GM12878 (cell line): ENCODE data around the gene STAT4. TPM values are rescaled to one million over a fixed set of nuclear protein-coding genes. Genes with fewer than 3 reads are reported as not detected.

Experiments
- ATAC-seq: fragments of 200-7000 bp; cut with Tn5 transposase; 3 replicates; pipeline ENCODE4 v1.9.1; 2020; ENCODE audit warnings: mild to moderate bottlenecking, moderate library complexity
- BruUV-seq: library from RNA; stranded (reverse); fragments of 400-500 nt; replicated peaks from 2 replicates; lab custom pipeline; 2021; lab: Mats Ljungman, UMichigan
- CTCF ChIA-PET: fragments of 300-600 bp; sonication (Branson Sonifier 250); formaldehyde crosslinking; extraction: SDS; loops from one replicate; lab custom pipeline; 2021; ENCODE audit warnings: inconsistent platforms; lab: Yijun Ruan, JAX
- POLR2A ChIA-PET: fragments of 350-600 bp; formaldehyde crosslinking; extraction: SDS; loops from one replicate; lab custom pipeline; 2021; ENCODE audit warnings: inconsistent platforms; lab: Charles Lee
- RAD21 ChIA-PET: fragments of 300-600 bp; sonication (Branson Sonifier 250); formaldehyde crosslinking; loops from one replicate; lab custom pipeline; 2023; ENCODE audit warnings: antibody characterized with exemption; ENCODE audit not compliant: unreplicated experiment; lab: Charles Lee
- SMC1A ChIA-PET: fragments of 300-600 bp; sonication (Branson Sonifier 250); formaldehyde crosslinking; loops from one replicate; lab custom pipeline; 2023; ENCODE audit not compliant: unreplicated experiment, uncharacterized antibody; lab: Charles Lee
- DNase-seq: peaks from one replicate; pipeline ENCODE4 v3.0.0-alpha.2; 2011; ENCODE audit warnings: low read depth, low spot score
- FAIRE-seq: peaks from 3 replicates; lab custom pipeline; 2011; peaks lifted over from hg19 to GRCh38; lab: Jason Lieb, UNC
- H2AFZ ChIP-seq: 2 replicates; pipeline ENCODE4 v1.6.0; 2011; ENCODE audit warnings: low read depth, low read length, control low read depth; ENCODE audit not compliant: control insufficient read depth
- H3K27ac ChIP-seq: 2 replicates; pipeline ENCODE4 v1.5.1; 2011; ENCODE audit warnings: control low read depth; ENCODE audit not compliant: control insufficient read depth, insufficient read depth
- H3K27me3 ChIP-seq, 2 experiments: replicated peaks in 1 of 2; 2 replicates each; pipeline versions ENCODE4 v1.6.0 to v1.6.1; 2011; ENCODE audit warnings: low read length in 1 of 2; ENCODE audit not compliant: control insufficient read depth in 2 of 2, insufficient read depth in 2 of 2
- H3K36me3 ChIP-seq, 2 experiments: 2 replicates each; pipeline ENCODE4 v1.5.1; 2011; ENCODE audit warnings: low read length in 1 of 2; ENCODE audit not compliant: control insufficient read depth in 2 of 2, insufficient read depth in 2 of 2
- H3K4me1 ChIP-seq: 2 replicates; pipeline ENCODE4 v1.6.1; 2011; ENCODE audit warnings: mild to moderate bottlenecking, low read length, moderate library complexity, mixed read lengths; ENCODE audit not compliant: control insufficient read depth, insufficient read depth
- H3K4me2 ChIP-seq: 2 replicates; pipeline ENCODE4 v1.6.0; 2011; ENCODE audit warnings: control low read depth; ENCODE audit not compliant: control insufficient read depth, insufficient read depth
- H3K4me3 ChIP-seq: fragments of 200-600 bp; sonication (generic); 2 replicates; pipeline ENCODE4 v1.5.1; 2016
- H3K79me2 ChIP-seq: 2 replicates; pipeline ENCODE4 v1.6.0; 2011; ENCODE audit warnings: low read length; ENCODE audit not compliant: control insufficient read depth, insufficient read depth
- H3K9ac ChIP-seq: 2 replicates; pipeline ENCODE4 v1.8.0; 2011; ENCODE audit warnings: low read length, control low read depth, mixed read lengths; ENCODE audit not compliant: control insufficient read depth, insufficient read depth
- H3K9me3 ChIP-seq: replicated peaks from 3 replicates; pipeline ENCODE4 v1.5.1; 2011; ENCODE audit warnings: mild to moderate bottlenecking, low read length; ENCODE audit not compliant: control insufficient read depth, insufficient read depth
- H4K20me1 ChIP-seq: 2 replicates; pipeline ENCODE4 v1.6.0; 2011; ENCODE audit not compliant: control insufficient read depth, insufficient read depth
- BHLHE40 ChIP-seq, 2 experiments: fragments of 450-650 bp in 1 of 2; IDR thresholded peaks; 2 replicates each; pipeline ENCODE4 v1.6.1; 2011 to 2017; ENCODE audit warnings: low read depth in 2 of 2, borderline replicate concordance in 1 of 2, improper control_type of control experiment in 1 of 2, low read length in 1 of 2, mild to moderate bottlenecking in 1 of 2
- BRCA1 ChIP-seq: IDR thresholded peaks from 2 replicates; pipeline ENCODE4 v1.6.1; 2011; ENCODE audit warnings: low read depth, low read length, improper control_type of control experiment
- CBFB ChIP-seq: IDR thresholded peaks from 2 replicates; pipeline ENCODE4 v1.6.1; 2016; ENCODE audit warnings: antibody characterized with exemption, low read depth
- EED ChIP-seq: sonication (generic); IDR thresholded peaks from 2 replicates; pipeline ENCODE4 v1.6.1; 2016; ENCODE audit warnings: antibody characterized with exemption, low read depth
- EP300 ChIP-seq, 2 experiments: fragments of 150-350 bp in 1 of 2; IDR thresholded peaks; 2 replicates each; pipeline ENCODE4 v1.6.1; 2011 to 2012; ENCODE audit warnings: low read depth in 2 of 2, low read length in 2 of 2, borderline replicate concordance in 1 of 2, improper control_type of control experiment in 1 of 2, inconsistent platforms in 1 of 2; ENCODE audit not compliant: control insufficient read depth in 1 of 2
- ESRRA ChIP-seq: IDR thresholded peaks from 2 replicates; pipeline ENCODE4 v1.6.1; 2012; ENCODE audit warnings: mild to moderate bottlenecking, low read length, improper control_type of control experiment
- GATAD2B ChIP-seq: fragments of 450-650 bp; conservative IDR thresholded peaks from 2 replicates; pipeline ENCODE4 v1.6.1; 2017; ENCODE audit warnings: low read depth, mild to moderate bottlenecking, moderate library complexity
- IRF4 ChIP-seq: IDR thresholded peaks from 2 replicates; pipeline ENCODE4 v1.6.1; 2011; ENCODE audit warnings: low read depth, low read length
- POLR2AphosphoS2 ChIP-seq: IDR thresholded peaks from 2 replicates; pipeline ENCODE4 v1.6.1; 2011; ENCODE audit warnings: low read depth, mild to moderate bottlenecking, low read length, improper control_type of control experiment, moderate library complexity
- PRDM15 ChIP-seq: fragments of 450-650 bp; formaldehyde crosslinking; IDR thresholded peaks from 2 replicates; pipeline ENCODE4 v1.4.0; 2020; ENCODE audit warnings: mild to moderate bottlenecking, moderate library complexity
- RAD51 ChIP-seq: fragments of 450-650 bp; IDR thresholded peaks from 2 replicates; pipeline ENCODE4 v1.6.1; 2016; ENCODE audit warnings: moderate library complexity, mild to moderate bottlenecking, inconsistent platforms
- TAF1 ChIP-seq: IDR thresholded peaks from 2 replicates; pipeline ENCODE4 v1.6.1; 2011; ENCODE audit warnings: mild to moderate bottlenecking, low read depth, low read length, borderline replicate concordance
- TBL1XR1 ChIP-seq: IDR thresholded peaks from 2 replicates; pipeline ENCODE4 v1.6.1; 2012; ENCODE audit warnings: low read depth, low read length, improper control_type of control experiment
- TCF3 ChIP-seq: IDR thresholded peaks from 2 replicates; pipeline ENCODE4 v1.6.1; 2012; ENCODE audit warnings: low read depth, mild to moderate bottlenecking, low read length, borderline replicate concordance; ENCODE audit not compliant: insufficient read depth
- WRNIP1 ChIP-seq: IDR thresholded peaks from 2 replicates; pipeline ENCODE4 v1.6.1; 2011; ENCODE audit warnings: low read depth, low read length, improper control_type of control experiment, borderline replicate concordance
- ZNF687 ChIP-seq: fragments of 450-650 bp; IDR thresholded peaks from 2 replicates; pipeline ENCODE4 v1.6.1; 2017; ENCODE audit warnings: mild to moderate bottlenecking, moderate library complexity
- WGBS: methylation state at CpG from one replicate; pipeline ENCODE4 v1.1.6; 2016; ENCODE audit warnings: low lambda C conversion rate; ENCODE audit not compliant: insufficient replicate concordance, insufficient coverage; ENCODE audit errors: missing lambda C conversion rate; 5-methylcytosine and 5-hydroxymethylcytosine counted together
- in situ Hi-C: fragments of 300-500 bp; cut with MboI; formaldehyde crosslinking; loops from 9 replicates; pipeline ENCODE4 v1.14.3; 2018; ENCODE audit warnings: mixed read lengths
- intact Hi-C: fragments of 100-400 bp; cut with micrococcal nuclease; formaldehyde crosslinking; loops from one replicate; pipeline ENCODE4 v1.14.2; 2022; ENCODE audit not compliant: unreplicated experiment
- polyA plus RNA-seq, 11 experiments: library from polyadenylated mRNA; depleted of rRNA in 4 of 11; unstranded in 6 of 11; stranded (reverse) in 5 of 11; fragments of >200 nt; fragmentation: Nextera tagmentation in 4 of 11; fragmentation: Illumina TruSeq in 1 of 11; extraction: Ambion mirVana in 4 of 11; extraction: Trizol in 1 of 11; gene quantifications; 1 replicate in 1 of 11; 2 replicates in 10 of 11; pipeline versions ENCODE4 v1.2.1 to v1.2.3, GENCODE V29; 2011 to 2016; ENCODE audit warnings: inconsistent platforms in 2 of 11, missing spikeins in 2 of 11, low read depth in 1 of 11
- total RNA-seq, 4 experiments: library from RNA; depleted of rRNA in 3 of 4; stranded (reverse); fragments of >200 nt in 3 of 4; fragmentation: Illumina TruSeq in 1 of 4; extraction: Trizol in 1 of 4; gene quantifications; 2 replicates each; pipeline versions ENCODE4 v1.2.1 to v1.2.3, GENCODE V29; 2013 to 2021

Gene STAT4
- total and polyA plus RNA-seq, 10 of the 15 experiments (the other 5 are each of a cell fraction or from before 2014, with no cell fraction given), result 3.1 to 9.3 (median 7.1) TPM

GRCh38 chr2:191174442-191174841 lies 23.6 kb upstream of the STAT4 start (continued):
- no peak for TF ChIP-seq ZNF687
- no peak for TF ChIP-seq BHLHE40 (IDR thresholded peaks at IDR 0.05; ENCODE audit: borderline replicate concordance in 1 of 2, low read depth in 2 of 2, low read length in 1 of 2)
- TF ChIP-seq RAD51, result no peak
- TF ChIP-seq CBFB, result no peak
- TF ChIP-seq GATAD2B, result no peak

- Histone ChIP-seq H3K4me3 (no peak overlapping the region), H3K4me2 (no peak overlapping the region), H3K9ac (no peak overlapping the region), H3K9me3 (no peaks in the 10 kb centered on the region), H3K4me1 (peaks cover 14% of the 10 kb centered on the region; the same call in 1 of the 2 replicates), H3K36me3 (no peaks in the 10 kb centered on the region), H3K27me3 (no peaks in the 10 kb centered on the region), H3K27ac (no peak overlapping the region), H2AFZ (no peak overlapping the region), H4K20me1 (no peaks in the 10 kb centered on the region), H3K79me2 (no peaks in the 10 kb centered on the region)
- intact Hi-C loops (no loop called here), in situ Hi-C loops (loop anchor here (5.0 kb wide), 1 partner anchor 349 kb away; no protein-coding TSS in a partner anchor)
- ChIA-PET SMC1A (interaction anchor here (1.6 to 2.0 kb wide), 2 partner anchors 18 to 121 kb away, joined by 3 to 9 read pairs; no protein-coding TSS in a partner anchor), CTCF (interaction anchor here (1.5 to 4.1 kb wide), 3 partner anchors 8 to 17 kb away, joined by 3 to 19 read pairs (median 18); no protein-coding TSS in a partner anchor), RAD21 (interaction anchor here (1.0 to 1.8 kb wide), 2 partner anchors 7 to 120 kb away, joined by 3 to 5 read pairs; no protein-coding TSS in a partner anchor), POLR2A (no interaction called here)
- DNase-seq (no peak), ATAC-seq (no peak), FAIRE-seq (no peak)
- WGBS, result 29% methylated on average over 3 of the region's 3 CpGs
- BruUV-seq, result no TSS peak
- TF ChIP-seq TBL1XR1 (no peak), POLR2AphosphoS2 (no peak), ESRRA (no peak), EP300 (IDR thresholded peaks at IDR 0.05; ENCODE audit: borderline replicate concordance in 1 of 2, control insufficient read depth in 1 of 2, low read depth in 2 of 2, low read length in 2 of 2) (no peak), IRF4 (no peak), WRNIP1 (no peak), TAF1 (no peak), BRCA1 (no peak), EED (no peak), TCF3 (no peak), PRDM15 (no peak)
These were observed 22.4 kb upstream of the STAT4 start for GRCh38 chr2:191173206-191173605.
